OCI-LY7 (cell line): ENCODE measurements around the gene ANKRD13B.

Experiments
- EZH2phosphoT487 ChIP-seq: fragments of 200-600 bp; sonication (generic); IDR thresholded peaks from 2 replicates; pipeline ENCODE4 v1.6.1; 2018; ENCODE audit warnings: low read depth, borderline replicate concordance, mild to moderate bottlenecking, mixed run types, antibody characterized with exemption, low read length, moderate library complexity, mixed read lengths
- TF ChIP-seq, protein P1 (sequence below): fragments of 200-600 bp; sonication (generic); conservative IDR thresholded peaks from 2 replicates; pipeline ENCODE4 v1.5.1; 2014; ENCODE audit warnings: mild to moderate bottlenecking, antibody characterized with exemption, low read length, moderate library complexity, mixed read lengths

DNA sequence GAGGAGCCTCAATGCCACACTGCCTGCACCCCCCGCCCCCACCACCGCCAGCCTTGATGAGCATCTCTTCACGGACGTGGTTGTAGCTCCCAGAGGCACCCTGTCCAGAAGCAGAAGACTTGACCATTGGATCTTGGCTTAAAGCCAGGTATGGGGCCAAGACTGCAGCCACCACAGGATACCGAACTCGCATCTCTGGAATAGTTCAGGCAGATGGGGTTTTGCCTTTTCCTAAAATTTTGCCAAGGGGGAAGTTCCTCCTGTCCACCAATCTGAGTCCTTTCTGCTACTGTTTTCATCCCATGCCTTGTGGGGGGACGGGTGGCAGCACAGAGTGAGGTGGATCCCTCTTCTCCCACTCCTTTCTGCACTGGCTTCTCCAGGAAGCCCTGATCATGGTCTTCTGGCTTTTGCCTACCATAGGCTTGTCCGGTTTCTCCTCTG, 28.8 kb downstream of the ANKRD13B start:
- TF ChIP-seq, protein P1, sequence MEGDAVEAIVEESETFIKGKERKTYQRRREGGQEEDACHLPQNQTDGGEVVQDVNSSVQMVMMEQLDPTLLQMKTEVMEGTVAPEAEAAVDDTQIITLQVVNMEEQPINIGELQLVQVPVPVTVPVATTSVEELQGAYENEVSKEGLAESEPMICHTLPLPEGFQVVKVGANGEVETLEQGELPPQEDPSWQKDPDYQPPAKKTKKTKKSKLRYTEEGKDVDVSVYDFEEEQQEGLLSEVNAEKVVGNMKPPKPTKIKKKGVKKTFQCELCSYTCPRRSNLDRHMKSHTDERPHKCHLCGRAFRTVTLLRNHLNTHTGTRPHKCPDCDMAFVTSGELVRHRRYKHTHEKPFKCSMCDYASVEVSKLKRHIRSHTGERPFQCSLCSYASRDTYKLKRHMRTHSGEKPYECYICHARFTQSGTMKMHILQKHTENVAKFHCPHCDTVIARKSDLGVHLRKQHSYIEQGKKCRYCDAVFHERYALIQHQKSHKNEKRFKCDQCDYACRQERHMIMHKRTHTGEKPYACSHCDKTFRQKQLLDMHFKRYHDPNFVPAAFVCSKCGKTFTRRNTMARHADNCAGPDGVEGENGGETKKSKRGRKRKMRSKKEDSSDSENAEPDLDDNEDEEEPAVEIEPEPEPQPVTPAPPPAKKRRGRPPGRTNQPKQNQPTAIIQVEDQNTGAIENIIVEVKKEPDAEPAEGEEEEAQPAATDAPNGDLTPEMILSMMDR, result no peak
- no peak for TF ChIP-seq EZH2phosphoT487
